HepG2 (cell line): Measurements from ENCODE around the gene MAN1B1. TPM values are rescaled to one million over a fixed set of nuclear protein-coding genes. Genes with fewer than 3 reads are reported as not detected.

Experiments
- AGO1 ChIP-seq: fragments of 200-400 bp; formaldehyde crosslinking; IDR thresholded peaks from 2 replicates; pipeline ENCODE4 v1.6.1; 2017; ENCODE audit warnings: mild to moderate bottlenecking, low read depth, low read length, moderate library complexity; ENCODE audit not compliant: poor library complexity, severe bottlenecking
- ATAD3A ChIP-seq: sonication (generic); formaldehyde crosslinking; IDR thresholded peaks from 2 replicates; pipeline ENCODE4 v1.4.0; 2020; ENCODE audit warnings: missing genetic modification reagents
- CENPBD1 ChIP-seq: sonication (generic); formaldehyde crosslinking; IDR thresholded peaks from 2 replicates; pipeline ENCODE4 v1.8.0; 2022; ENCODE audit warnings: missing genetic modification reagents, low read depth, mild to moderate bottlenecking, borderline replicate concordance
- CHCHD3 ChIP-seq: sonication (generic); formaldehyde crosslinking; IDR thresholded peaks from 2 replicates; pipeline ENCODE4 v1.8.0; 2022; ENCODE audit warnings: mild to moderate bottlenecking, missing genetic modification reagents, moderate library complexity
- ETS1 ChIP-seq: sonication (generic); formaldehyde crosslinking; IDR thresholded peaks from 2 replicates; pipeline ENCODE4 v1.4.0; 2020; ENCODE audit warnings: missing genetic modification reagents
- GMEB2 ChIP-seq: IDR thresholded peaks from 2 replicates; pipeline ENCODE4 v1.6.1; 2016; ENCODE audit warnings: missing biosample characterization, missing genetic modification reagents, low read depth
- HCFC1 ChIP-seq: fragments of 150-350 bp; IDR thresholded peaks from 2 replicates; pipeline ENCODE4 v1.6.1; 2014; ENCODE audit warnings: low read depth, low read length
- KMT2B ChIP-seq: IDR thresholded peaks from 2 replicates; pipeline ENCODE4 v1.6.1; 2016; ENCODE audit warnings: missing genetic modification reagents, missing compliant biosample characterization
- PATZ1 ChIP-seq: sonication (generic); formaldehyde crosslinking; IDR thresholded peaks from 2 replicates; pipeline ENCODE4 v1.4.0; 2020; ENCODE audit warnings: missing genetic modification reagents
- SETDB1 ChIP-seq: sonication (generic); formaldehyde crosslinking; IDR thresholded peaks from 2 replicates; pipeline ENCODE4 v1.5.1; 2020; ENCODE audit warnings: missing genetic modification reagents, mild to moderate bottlenecking, borderline replicate concordance
- ZFP41 ChIP-seq: sonication (generic); formaldehyde crosslinking; IDR thresholded peaks from 2 replicates; pipeline ENCODE4 v1.4.0; 2020; ENCODE audit warnings: mild to moderate bottlenecking, missing genetic modification reagents, borderline replicate concordance
- ZMAT5 ChIP-seq: sonication (generic); formaldehyde crosslinking; IDR thresholded peaks from 2 replicates; pipeline ENCODE4 v1.5.0; 2020; ENCODE audit warnings: mild to moderate bottlenecking, low read depth, missing genetic modification reagents, borderline replicate concordance
- ZNF232 ChIP-seq: sonication (generic); formaldehyde crosslinking; IDR thresholded peaks from 2 replicates; pipeline ENCODE4 v1.4.0; 2020; ENCODE audit warnings: missing genetic modification reagents, borderline replicate concordance
- ZNF280D ChIP-seq: sonication (generic); formaldehyde crosslinking; IDR thresholded peaks from 2 replicates; pipeline ENCODE4 v1.5.1; 2020; ENCODE audit warnings: mild to moderate bottlenecking, missing genetic modification reagents
- ZNF530 ChIP-seq: sonication (generic); formaldehyde crosslinking; IDR thresholded peaks from 2 replicates; pipeline ENCODE4 v1.5.0; 2020; ENCODE audit warnings: low read depth, mild to moderate bottlenecking, missing genetic modification reagents
- ZNF678 ChIP-seq: sonication (generic); formaldehyde crosslinking; IDR thresholded peaks from 2 replicates; pipeline ENCODE4 v1.4.0; 2020; ENCODE audit warnings: mild to moderate bottlenecking, missing genetic modification reagents
- ZNF768 ChIP-seq: sonication (generic); formaldehyde crosslinking; IDR thresholded peaks from 2 replicates; pipeline ENCODE4 v1.4.0; 2020; ENCODE audit warnings: missing genetic modification reagents
- ZNF841 ChIP-seq: sonication (generic); formaldehyde crosslinking; IDR thresholded peaks from 2 replicates; pipeline ENCODE4 v1.8.1; 2023; ENCODE audit warnings: missing genetic modification reagents, borderline replicate concordance
- polyA plus RNA-seq, 8 experiments: library from polyadenylated mRNA; depleted of rRNA in 3 of 8; stranded (reverse) in 7 of 8; unstranded in 1 of 8; fragments of >200 nt; fragmentation: Illumina TruSeq in 4 of 8; extraction: Trizol in 4 of 8; gene quantifications; 2 replicates each; pipeline versions ENCODE4 v1.2.1 to v1.2.3, GENCODE V29; 2011 to 2016; ENCODE audit warnings: low read depth in 4 of 8, missing spikeins in 1 of 8, mixed read lengths in 1 of 8; ENCODE audit not compliant: insufficient read depth in 1 of 8
- total RNA-seq, 5 experiments: library from RNA; depleted of rRNA; stranded (reverse); fragments of >200 nt; fragmentation: Illumina TruSeq; extraction: Trizol; gene quantifications; 2 replicates each; pipeline ENCODE4 v1.2.3, GENCODE V29; 2016; ENCODE audit warnings: low read depth in 1 of 5

The MAN1B1 gene
- total and polyA plus RNA-seq, 2 of the 13 experiments (the other 11 are each of a cell fraction or from before 2014, with no cell fraction given): 48.9 to 59.5 TPM

- no peak for TF ChIP-seq ZNF768 (CRISPR knock-in tag)
- no peak for TF ChIP-seq ZNF678 (CRISPR knock-in tag)
- no peak for TF ChIP-seq SETDB1 (CRISPR knock-in tag)
- no peak for TF ChIP-seq CENPBD1 (CRISPR knock-in tag)
- TF ChIP-seq AGO1: peak; percentile 61
- no peak; the same call in 1 of the 2 replicates for TF ChIP-seq ZFP41
- TF ChIP-seq GMEB2 (CRISPR knock-in tag): no peak
- peak; percentile 85 for TF ChIP-seq PATZ1 (CRISPR knock-in tag)
- no peak for TF ChIP-seq ZNF280D (CRISPR knock-in tag)
- TF ChIP-seq KMT2B (CRISPR knock-in tag): no peak
- TF ChIP-seq ZNF232 (CRISPR knock-in tag): no peak; the same call in 1 of the 2 replicates
- no peak for TF ChIP-seq ZMAT5 (CRISPR knock-in tag)
- no peak for TF ChIP-seq HCFC1
- no peak for TF ChIP-seq ATAD3A
- no peak for TF ChIP-seq ZNF530 (CRISPR knock-in tag)
- TF ChIP-seq CHCHD3: no peak
- TF ChIP-seq ZNF841 (CRISPR knock-in tag): no peak; the same call in 1 of the 2 replicates
- TF ChIP-seq ETS1 (CRISPR knock-in tag): no peak
Observed at GRCh38 chr9:137070201-137070905, 16.4 kb upstream of the MAN1B1 start, which contains the start of gene SAPCD2 (continued).
